Lung (tissue), 12 donors: ENCODE data around the gene RALGAPA2. TPM values are rescaled to one million over a fixed set of nuclear protein-coding genes. Genes with fewer than 3 reads are reported as not detected.

Source experiments
- ATAC-seq: fragments of 200-7000 bp; cut with Tn5 transposase; one replicate; pipeline ENCODE4 v1.9.1; 2020; ENCODE audit warnings: moderate number of reproducible peaks; ENCODE audit not compliant: insufficient read depth, low FRiP score
- DNase-seq, 3 donors: peaks; one replicate each; pipeline ENCODE4 v3.0.0-alpha.2; 2013 to 2017
- H3K27ac ChIP-seq, 2 donors: one replicate each; pipeline ENCODE4 v1.5.1; 2013; ENCODE audit warnings: mild to moderate bottlenecking in 2 of 2, moderate library complexity in 2 of 2, control low read depth in 1 of 2, inconsistent platforms in 1 of 2, low read depth in 1 of 2, low read length in 1 of 2
- H3K27me3 ChIP-seq, 3 donors: one replicate each; pipeline ENCODE4 v1.5.1; 2013; ENCODE audit warnings: low read length in 2 of 3; ENCODE audit not compliant: control insufficient read depth in 3 of 3, insufficient read depth in 3 of 3
- H3K36me3 ChIP-seq, 4 donors: one replicate each; pipeline ENCODE4 v1.5.1; 2013; ENCODE audit warnings: low read length in 4 of 4, mild to moderate bottlenecking in 1 of 4, moderate library complexity in 1 of 4; ENCODE audit not compliant: control insufficient read depth in 4 of 4, insufficient read depth in 4 of 4
- H3K4me1 ChIP-seq, 5 donors: one replicate each; pipeline ENCODE4 v1.5.1; 2013; ENCODE audit warnings: low read length in 5 of 5, mild to moderate bottlenecking in 2 of 5, moderate library complexity in 1 of 5; ENCODE audit not compliant: control insufficient read depth in 5 of 5, insufficient read depth in 5 of 5
- H3K4me3 ChIP-seq: one replicate; pipeline ENCODE4 v1.5.1; 2013; ENCODE audit warnings: mild to moderate bottlenecking, control low read depth, moderate library complexity
- H3K9ac ChIP-seq, 2 donors: one replicate each; pipeline ENCODE4 v1.5.1; 2013; ENCODE audit warnings: low read length in 2 of 2, control low read depth in 1 of 2; ENCODE audit not compliant: insufficient read depth in 1 of 2
- H3K9me3 ChIP-seq, 4 donors: one replicate each; pipeline ENCODE4 v1.5.1; 2013; ENCODE audit warnings: low read length in 3 of 4, mild to moderate bottlenecking in 1 of 4, moderate library complexity in 1 of 4; ENCODE audit not compliant: control insufficient read depth in 4 of 4, insufficient read depth in 3 of 4
- WGBS, 2 donors: extraction: QIAGEN DNeasy Blood & Tissue Kit; methylation state at CpG; one replicate each; pipeline ENCODE4 v1.1.7; 2013; 5-methylcytosine and 5-hydroxymethylcytosine counted together
- polyA plus RNA-seq, 2 donors: library from polyadenylated mRNA; stranded (reverse); fragments of 200-250 nt; gene quantifications; one replicate each; pipeline ENCODE4 v1.2.1, GENCODE V29; 2013
- total RNA-seq, 2 donors: library from RNA; depleted of rRNA in 1 of 2; stranded (reverse); fragments of >200 nt in 1 of 2; gene quantifications; one replicate each; pipeline ENCODE4 v1.2.1, GENCODE V29; 2014 to 2021
- TF ChIP-seq, protein P1 (sequence below): IDR thresholded peaks from 2 replicates; pipeline ENCODE4 v1.5.1; 2012; ENCODE audit warnings: mild to moderate bottlenecking; ENCODE audit errors: control extremely low read depth, extremely low read depth
- donor health status: control.
- donor health status: control.
- donor health status: Bipolar disorder and iron deficiency.
- donor health status: healthy.
- donor health status: DM: yes; HTN: yes; CAD: no.

The RALGAPA2 gene
- total and polyA plus RNA-seq, 4 donors, result 12.1 to 83.4 (median 55.6) TPM

DNA sequence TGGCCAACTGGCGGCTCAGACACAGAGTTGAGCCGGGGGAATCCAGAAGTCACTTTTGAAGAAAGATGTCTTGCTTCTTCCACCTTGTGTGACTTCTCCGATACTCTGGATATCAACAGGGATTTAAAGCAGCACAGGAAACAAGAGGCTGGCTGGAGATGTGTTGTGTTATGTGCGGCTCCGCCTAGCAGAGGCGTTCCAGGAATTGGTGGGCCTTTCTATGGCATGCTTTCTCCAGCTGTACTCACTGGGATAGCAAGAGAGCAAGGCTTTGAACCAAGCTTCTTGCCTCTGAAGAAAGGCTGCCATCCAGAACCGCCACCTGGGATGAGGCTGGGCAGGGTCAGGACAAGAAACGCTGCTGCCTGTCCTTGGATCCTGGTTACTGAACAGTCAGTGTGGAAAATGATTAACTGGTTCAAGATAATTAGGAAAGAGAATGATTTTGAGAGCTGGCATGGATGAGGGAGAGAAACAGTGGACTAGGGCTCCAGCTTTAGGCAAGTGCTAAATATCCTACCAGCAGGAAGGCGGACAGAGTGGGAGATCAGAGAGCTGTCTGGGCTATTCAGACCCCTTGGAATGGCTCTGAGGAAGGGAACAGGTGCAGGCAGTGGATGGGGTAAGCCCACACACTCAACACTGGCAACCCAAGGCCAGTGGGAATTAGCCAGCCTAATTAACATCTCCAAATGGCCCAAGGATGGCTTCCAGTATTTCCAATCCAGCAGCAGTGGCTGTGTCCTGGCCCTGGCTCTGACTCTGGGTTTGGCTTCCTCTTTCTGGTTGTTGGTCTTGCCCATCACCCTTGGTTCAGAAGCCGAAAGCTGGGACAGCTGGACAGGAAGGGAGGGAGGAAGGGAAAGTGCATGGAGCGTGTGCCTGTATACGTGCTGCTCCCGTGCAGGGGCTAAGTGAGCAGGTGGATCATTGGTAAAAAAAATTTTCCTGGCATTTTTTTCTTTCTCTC is 312.6 kb downstream of the RALGAPA2 start:
- H3K9ac ChIP-seq, result no peak overlapping the region

DNA sequence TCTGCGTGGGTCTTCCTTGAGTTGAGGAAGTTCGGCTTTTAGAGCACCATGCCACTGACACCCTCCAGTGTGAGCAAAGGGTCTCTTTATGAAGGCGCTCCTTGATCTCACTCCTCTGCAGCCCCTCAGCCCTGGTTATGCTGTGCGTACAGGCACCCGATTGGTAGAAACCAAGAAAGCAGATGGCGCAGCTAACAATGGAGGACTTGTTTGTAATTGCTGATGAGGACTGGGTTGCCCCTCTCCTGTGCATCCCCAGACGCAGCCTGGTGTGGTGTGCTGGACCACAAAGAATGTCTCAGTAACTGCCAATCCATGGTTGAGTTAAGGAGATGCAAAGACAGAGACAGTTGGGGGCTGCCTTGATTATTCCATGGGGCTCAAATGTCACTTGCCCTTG is 314.3 kb downstream of the RALGAPA2 start:
- no peak overlapping the region for H3K9ac ChIP-seq
- H3K9me3 ChIP-seq, result no peaks in the 10 kb centered on the region
- no peak for ATAC-seq
- no peak for DNase-seq
- H3K36me3 ChIP-seq, result peaks cover 0 to 43% (median 2%) of the 10 kb centered on the region in 4 donors
- no peak overlapping the region for H3K27ac ChIP-seq
- no peaks in the 10 kb centered on the region for H3K27me3 ChIP-seq
- WGBS, 2 donors, result 96 to 97% methylated on average over 7 of the region's 7 CpGs
- TF ChIP-seq, protein P1, sequence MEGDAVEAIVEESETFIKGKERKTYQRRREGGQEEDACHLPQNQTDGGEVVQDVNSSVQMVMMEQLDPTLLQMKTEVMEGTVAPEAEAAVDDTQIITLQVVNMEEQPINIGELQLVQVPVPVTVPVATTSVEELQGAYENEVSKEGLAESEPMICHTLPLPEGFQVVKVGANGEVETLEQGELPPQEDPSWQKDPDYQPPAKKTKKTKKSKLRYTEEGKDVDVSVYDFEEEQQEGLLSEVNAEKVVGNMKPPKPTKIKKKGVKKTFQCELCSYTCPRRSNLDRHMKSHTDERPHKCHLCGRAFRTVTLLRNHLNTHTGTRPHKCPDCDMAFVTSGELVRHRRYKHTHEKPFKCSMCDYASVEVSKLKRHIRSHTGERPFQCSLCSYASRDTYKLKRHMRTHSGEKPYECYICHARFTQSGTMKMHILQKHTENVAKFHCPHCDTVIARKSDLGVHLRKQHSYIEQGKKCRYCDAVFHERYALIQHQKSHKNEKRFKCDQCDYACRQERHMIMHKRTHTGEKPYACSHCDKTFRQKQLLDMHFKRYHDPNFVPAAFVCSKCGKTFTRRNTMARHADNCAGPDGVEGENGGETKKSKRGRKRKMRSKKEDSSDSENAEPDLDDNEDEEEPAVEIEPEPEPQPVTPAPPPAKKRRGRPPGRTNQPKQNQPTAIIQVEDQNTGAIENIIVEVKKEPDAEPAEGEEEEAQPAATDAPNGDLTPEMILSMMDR, result no peak
- H3K4me1 ChIP-seq, result peaks cover 0 to 7% (median 0%) of the 10 kb centered on the region in 5 donors
- H3K4me3 ChIP-seq, result no peak overlapping the region

More for the DNA sequence above, 312.6 kb downstream of the RALGAPA2 start:
- H3K9me3 ChIP-seq, result no peaks in the 10 kb centered on the region
- H3K27me3 ChIP-seq, result no peaks in the 10 kb centered on the region
- no peak overlapping the region for H3K4me3 ChIP-seq
- no peak overlapping the region for H3K27ac ChIP-seq
- peaks cover 0 to 39% (median 2%) of the 10 kb centered on the region in 4 donors for H3K36me3 ChIP-seq
- 87 to 89% methylated on average over 13 of the region's 13 CpGs for WGBS, 2 donors
- DNase-seq, result no peak
- no peak for ATAC-seq
- TF ChIP-seq, protein P1, result no peak
- H3K4me1 ChIP-seq, result no peaks in the 10 kb centered on the region

DNA sequence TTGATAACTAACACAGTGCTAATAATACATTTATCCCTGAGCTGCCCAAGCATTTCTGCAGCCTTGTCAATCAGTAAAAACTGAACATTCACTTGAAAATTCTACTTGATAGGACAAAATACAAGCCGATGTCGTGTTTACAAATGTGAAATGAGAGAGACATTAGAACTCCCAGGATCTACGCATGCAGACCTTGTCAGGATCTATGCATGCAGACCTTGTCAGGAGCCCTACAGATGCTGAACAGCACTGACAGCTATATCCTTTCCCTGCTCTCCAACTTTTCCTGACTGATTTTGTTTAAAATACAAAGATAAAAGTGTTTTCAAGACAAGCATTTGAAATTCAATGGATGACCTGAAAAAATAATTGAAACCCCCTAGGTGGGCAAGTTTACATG is 315.6 kb downstream of the RALGAPA2 start:
- TF ChIP-seq, protein P1, result no peak
- H3K9ac ChIP-seq, result no peak overlapping the region
- ATAC-seq (no peak), DNase-seq (no peak)
- H3K27ac ChIP-seq, result no peak overlapping the region
- no peak overlapping the region for H3K4me3 ChIP-seq
- no peaks in the 10 kb centered on the region for H3K27me3 ChIP-seq
- no peaks in the 10 kb centered on the region for H3K9me3 ChIP-seq
- peaks cover 0 to 44% (median 6%) of the 10 kb centered on the region in 4 donors for H3K36me3 ChIP-seq
- H3K4me1 ChIP-seq, result peaks cover 0 to 9% (median 0%) of the 10 kb centered on the region in 5 donors
- 94% methylated on average over 3 of the region's 3 CpGs for WGBS, 2 donors
